Measurements from ENCODE around the gene BCL2. TPM values are rescaled to one million over a fixed set of nuclear protein-coding genes. Genes with fewer than 3 reads are reported as not detected.
"Not testable (repeated sequence)": the region's sequence is repeated elsewhere in the genome, so short reads cannot be mapped to it uniquely, and the experiment has no call there.

The BCL2 gene
- total and polyA plus RNA-seq, 2 experiments from 2014 or later, result 0.02 to 0.98 TPM

DNA sequence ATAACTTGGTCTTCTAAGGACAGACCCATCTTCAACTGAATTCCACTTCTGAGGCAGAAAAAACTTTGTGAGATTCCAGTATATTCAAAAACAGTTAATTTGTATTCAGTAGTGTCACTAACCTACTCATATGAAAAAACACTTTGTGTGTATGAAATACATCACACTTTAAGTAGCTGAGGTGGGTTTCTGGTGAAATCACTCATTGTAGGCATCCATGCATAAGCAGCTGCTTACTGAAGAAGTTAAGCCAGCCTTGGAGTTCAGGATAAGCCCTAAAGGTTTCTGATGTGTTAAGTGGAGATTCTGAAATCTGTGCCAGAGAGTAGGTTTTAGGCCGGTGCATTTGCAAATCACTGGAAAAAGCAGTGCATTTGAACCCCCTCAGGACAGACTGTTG lies 128.2 kb downstream of the BCL2 start:
- no peaks in the 10 kb centered on the region for H3K36me3 ChIP-seq
- peaks cover 26% of the 10 kb centered on the region for H3K4me1 ChIP-seq (ENCODE audit: low read depth)
- H3K4me3 ChIP-seq, result no peak overlapping the region
- H3K27ac ChIP-seq, result no peak overlapping the region
- H3K27me3 ChIP-seq, result no peaks in the 10 kb centered on the region
- TF ChIP-seq CTCF (IDR thresholded peaks at IDR 0.05; ENCODE audit: low read depth, low read length), result no peak
- no peak for DNase-seq (ENCODE audit: low read depth in 1 of 2, low spot score in 1 of 2)
- no peaks in the 10 kb centered on the region for H3K9me3 ChIP-seq (ENCODE audit: low read depth)

DNA sequence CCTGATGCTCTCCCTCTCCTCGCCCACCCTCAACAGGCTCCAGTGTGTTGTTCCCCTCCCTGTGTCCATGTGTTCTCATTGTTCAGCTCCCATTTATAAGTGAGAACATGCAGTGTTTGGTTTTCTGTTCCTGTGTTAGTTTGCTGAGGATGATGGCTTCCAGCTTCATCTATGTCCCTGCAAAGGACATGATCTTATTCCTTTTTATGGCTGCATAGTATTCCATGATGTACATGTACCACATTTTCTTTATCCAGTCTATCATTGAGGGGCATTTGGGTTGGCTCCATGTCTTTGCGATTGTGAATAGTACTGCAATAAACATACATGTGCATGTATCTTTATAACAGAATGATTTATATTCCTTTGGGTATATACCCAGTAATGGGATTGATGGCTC lies 128.7 kb downstream of the BCL2 start:
- H3K4me3 ChIP-seq; H3K9me3 ChIP-seq (ENCODE audit: low read depth); H3K27me3 ChIP-seq; H3K36me3 ChIP-seq; H3K27ac ChIP-seq; DNase-seq (ENCODE audit: low read depth in 1 of 2, low spot score in 1 of 2): not testable (repeated sequence)
- peaks cover 32% of the 10 kb centered on the region for H3K4me1 ChIP-seq (ENCODE audit: low read depth)

- H3K36me3 ChIP-seq, result no peaks in the 10 kb centered on the region
- H3K4me1 ChIP-seq (ENCODE audit: low read depth), result peaks cover 36% of the 10 kb centered on the region
- no peak overlapping the region for H3K4me3 ChIP-seq
- DNase-seq (ENCODE audit: low read depth in 1 of 2, low spot score in 1 of 2), result no peak
- TF ChIP-seq CTCF (IDR thresholded peaks at IDR 0.05; ENCODE audit: low read depth, low read length), result no peak
- no peaks in the 10 kb centered on the region for H3K27me3 ChIP-seq
- H3K27ac ChIP-seq, result no peak overlapping the region
- H3K9me3 ChIP-seq (ENCODE audit: low read depth), result no peaks in the 10 kb centered on the region
Observed at GRCh38 chr18:63189817-63190216, 129.8 kb downstream of the BCL2 start.

- no peaks in the 10 kb centered on the region for H3K27me3 ChIP-seq
- peaks cover 36% of the 10 kb centered on the region for H3K4me1 ChIP-seq (ENCODE audit: low read depth)
- H3K9me3 ChIP-seq (ENCODE audit: low read depth), result no peaks in the 10 kb centered on the region
- TF ChIP-seq CTCF (IDR thresholded peaks at IDR 0.05; ENCODE audit: low read depth, low read length), result no peak
- no peak overlapping the region for H3K4me3 ChIP-seq
- no peaks in the 10 kb centered on the region for H3K36me3 ChIP-seq
- DNase-seq (ENCODE audit: low read depth in 1 of 2, low spot score in 1 of 2), result no peak
- H3K27ac ChIP-seq, result no peak overlapping the region
Observed at GRCh38 chr18:63189041-63189440, 130.5 kb downstream of the BCL2 start.

GRCh38 chr18:63187791-63188460 lies 131.6 kb downstream of the BCL2 start:
- no peak overlapping the region for H3K4me3 ChIP-seq
- peaks cover 30% of the 10 kb centered on the region for H3K4me1 ChIP-seq (ENCODE audit: low read depth)
- no peaks in the 10 kb centered on the region for H3K9me3 ChIP-seq (ENCODE audit: low read depth)
- no peaks in the 10 kb centered on the region for H3K36me3 ChIP-seq
- H3K27me3 ChIP-seq, result no peaks in the 10 kb centered on the region
- H3K27ac ChIP-seq, result no peak overlapping the region
- DNase-seq (ENCODE audit: low read depth in 1 of 2, low spot score in 1 of 2), result no peak
- no peak for TF ChIP-seq CTCF (IDR thresholded peaks at IDR 0.05; ENCODE audit: low read depth, low read length)

GRCh38 chr18:63187223-63187574 lies 132.4 kb downstream of the BCL2 start:
- Histone ChIP-seq H3K36me3 (no peaks in the 10 kb centered on the region), H3K27ac (peak overlapping the region; percentile 8), H3K27me3 (no peaks in the 10 kb centered on the region), H3K4me3 (no peak overlapping the region), H3K4me1 (ENCODE audit: low read depth) (peaks cover 24% of the 10 kb centered on the region), H3K9me3 (ENCODE audit: low read depth) (no peaks in the 10 kb centered on the region)
- no peak for TF ChIP-seq CTCF (IDR thresholded peaks at IDR 0.05; ENCODE audit: low read depth, low read length)
- DNase-seq (ENCODE audit: low read depth in 1 of 2, low spot score in 1 of 2), result no peak

Data from cardiac muscle cell (in vitro differentiated cells and primary cell).